Caco-2 (cell line): ENCODE results near the gene DLG1. TPM values are rescaled to one million over a fixed set of nuclear protein-coding genes. Genes with fewer than 3 reads are reported as not detected.

Experiments
- BruUV-seq: library from RNA; stranded (reverse); fragments of 400-500 nt; replicated peaks from 2 replicates; lab custom pipeline; 2021; lab: Mats Ljungman, UMichigan
- CTCF ChIA-PET: fragments of 300-600 bp; sonication (Branson Sonifier 250); formaldehyde crosslinking; loops from one replicate; lab custom pipeline; 2022; ENCODE audit warnings: antibody characterized with exemption; lab: Charles Lee
- POLR2A ChIA-PET: fragments of 300-600 bp; sonication (Branson Sonifier 250); formaldehyde crosslinking; loops from one replicate; lab custom pipeline; 2022; ENCODE audit warnings: antibody characterized with exemption; lab: Charles Lee
- DNase-seq, 2 experiments: peaks; one replicate each; pipeline versions ENCODE4 v3.0.0 to v3.0.0-alpha.2; 2020 to 2022
- H3K27me3 ChIP-seq: replicated peaks from 2 replicates; pipeline ENCODE4 v1.6.0; 2011; ENCODE audit warnings: low read length; ENCODE audit not compliant: control insufficient read depth, insufficient read depth
- H3K36me3 ChIP-seq: 2 replicates; pipeline ENCODE4 v1.5.1; 2011; ENCODE audit warnings: low read length; ENCODE audit not compliant: control insufficient read depth, insufficient read depth
- H3K4me1 ChIP-seq: fragments of 250-450 bp; sonication (Bioruptor Pico); 2 replicates; pipeline ENCODE4 v1.5.1; 2020; ENCODE audit warnings: mild to moderate bottlenecking
- H3K4me3 ChIP-seq: 2 replicates; pipeline ENCODE4 v1.5.1; 2011; ENCODE audit warnings: low read depth, mild to moderate bottlenecking, control low read depth, low read length
- H3K9me3 ChIP-seq: fragments of 250-450 bp; sonication (Bioruptor Pico); 2 replicates; pipeline ENCODE4 v1.5.1; 2020; ENCODE audit warnings: mild to moderate bottlenecking, moderate library complexity
- H3K27ac Mint-ChIP-seq: one replicate; pipeline ENCODE4 v1.8.0; 2022; ENCODE audit warnings: mixed read lengths; ENCODE audit not compliant: unreplicated experiment
- H3K27me3 Mint-ChIP-seq: one replicate; pipeline ENCODE4 v1.8.0; 2022; ENCODE audit warnings: mixed read lengths; ENCODE audit not compliant: insufficient read depth, unreplicated experiment
- H3K36me3 Mint-ChIP-seq: one replicate; pipeline ENCODE4 v1.8.0; 2022; ENCODE audit warnings: mild to moderate bottlenecking, mixed read lengths; ENCODE audit not compliant: insufficient read depth, unreplicated experiment
- H3K4me1 Mint-ChIP-seq: one replicate; pipeline ENCODE4 v1.8.0; 2022; ENCODE audit warnings: low read depth, mixed read lengths; ENCODE audit not compliant: unreplicated experiment
- H3K4me3 Mint-ChIP-seq: one replicate; pipeline ENCODE4 v1.8.0; 2022; ENCODE audit warnings: mild to moderate bottlenecking, moderate library complexity, mixed read lengths; ENCODE audit not compliant: unreplicated experiment
- H3K9me3 Mint-ChIP-seq: one replicate; pipeline ENCODE4 v1.8.0; 2022; ENCODE audit warnings: mixed read lengths; ENCODE audit not compliant: unreplicated experiment
- CTCF ChIP-seq, 2 experiments: fragments of 200-600 bp in 1 of 2; IDR thresholded peaks; 1 replicate in 1 of 2; 2 replicates in 1 of 2; pipeline versions ENCODE4 v1.5.1 to v1.8.0; 2011 to 2022; ENCODE audit warnings: antibody characterized with exemption in 1 of 2, control low read depth in 1 of 2, inconsistent platforms in 1 of 2, low read depth in 1 of 2, low read length in 1 of 2, mild to moderate bottlenecking in 1 of 2, moderate library complexity in 1 of 2; ENCODE audit not compliant: insufficient read depth in 1 of 2, severe bottlenecking in 1 of 2, unreplicated experiment in 1 of 2
- intact Hi-C: fragments of 100-400 bp; cut with micrococcal nuclease; formaldehyde crosslinking; loops from one replicate; pipeline ENCODE4 v1.10.0; 2022; ENCODE audit not compliant: unreplicated experiment
- total RNA-seq: library from RNA; stranded (reverse); gene quantifications from 2 replicates; pipeline ENCODE4 v1.2.3, GENCODE V29; 2022

Gene DLG1
- total RNA-seq, 1 experiment from 2014 or later, result 167 TPM

- Histone ChIP-seq H3K27me3 (no peaks in the 10 kb centered on the region), H3K4me3 (no peak overlapping the region), H3K9me3 (no peaks in the 10 kb centered on the region), H3K4me1 (peaks cover 38% of the 10 kb centered on the region), H3K36me3 (no peaks in the 10 kb centered on the region)
- no peak for TF ChIP-seq CTCF (IDR thresholded peaks at IDR 0.05; ENCODE audit: insufficient read depth in 1 of 2, low read depth in 1 of 2, low read length in 1 of 2, severe bottlenecking in 1 of 2, unreplicated experiment in 1 of 2)
- Mint-ChIP-seq H3K27me3 (no peaks in the 10 kb centered on the region), H3K4me3 (no peak overlapping the region), H3K27ac (no peak overlapping the region), H3K36me3 (no peaks in the 10 kb centered on the region), H3K9me3 (no peaks in the 10 kb centered on the region), H3K4me1 (peaks cover 37% of the 10 kb centered on the region)
- BruUV-seq, result no TSS peak
- intact Hi-C loops, result no loop called here
- ChIA-PET CTCF (no interaction called here), POLR2A (no interaction called here)
- no peak for DNase-seq
Observed at GRCh38 chr3:197337656-197338055, 39.2 kb upstream of the DLG1 start.

- POLR2A ChIA-PET, result no interaction called here
- Mint-ChIP-seq H3K9me3 (no peaks in the 10 kb centered on the region), H3K4me3 (no peak overlapping the region), H3K4me1 (peaks cover 41% of the 10 kb centered on the region), H3K27ac (no peak overlapping the region), H3K27me3 (no peaks in the 10 kb centered on the region), H3K36me3 (no peaks in the 10 kb centered on the region)
- CTCF ChIA-PET, result interaction anchor here (0.5 kb wide), 1 partner anchor 105 kb away, joined by 4 read pairs; no protein-coding TSS in a partner anchor
- no peak for DNase-seq
- intact Hi-C loops, result no loop called here
- H3K4me3 ChIP-seq, result no peak overlapping the region
- TF ChIP-seq CTCF (IDR thresholded peaks at IDR 0.05; ENCODE audit: insufficient read depth in 1 of 2, low read depth in 1 of 2, low read length in 1 of 2, severe bottlenecking in 1 of 2, unreplicated experiment in 1 of 2), result no peak
- no TSS peak for BruUV-seq
- no peaks in the 10 kb centered on the region for H3K9me3 ChIP-seq
- no peaks in the 10 kb centered on the region for H3K27me3 ChIP-seq
- H3K4me1 ChIP-seq, result peaks cover 38% of the 10 kb centered on the region
- H3K36me3 ChIP-seq, result no peaks in the 10 kb centered on the region
Observed at GRCh38 chr3:197337214-197337613, 38.8 kb upstream of the DLG1 start.

- BruUV-seq, result no TSS peak
Observed at GRCh38 chr3:197336348-197336747, 37.9 kb upstream of the DLG1 start.

More at GRCh38 chr3:197336348-197336747, 37.9 kb upstream of the DLG1 start:
- ChIA-PET POLR2A (no interaction called here), CTCF (no interaction called here)
- no peak overlapping the region for H3K4me3 Mint-ChIP-seq
- no peak for TF ChIP-seq CTCF (IDR thresholded peaks at IDR 0.05; ENCODE audit: insufficient read depth in 1 of 2, low read depth in 1 of 2, low read length in 1 of 2, severe bottlenecking in 1 of 2, unreplicated experiment in 1 of 2)
- H3K9me3 Mint-ChIP-seq, result no peaks in the 10 kb centered on the region
- peaks cover 43% of the 10 kb centered on the region for H3K4me1 Mint-ChIP-seq
- H3K27ac Mint-ChIP-seq, result no peak overlapping the region
- intact Hi-C loops, result no loop called here
- Histone ChIP-seq H3K4me3 (no peak overlapping the region), H3K4me1 (peaks cover 38% of the 10 kb centered on the region), H3K27me3 (no peaks in the 10 kb centered on the region), H3K36me3 (no peaks in the 10 kb centered on the region), H3K9me3 (no peaks in the 10 kb centered on the region)
- no peak for DNase-seq
- no peaks in the 10 kb centered on the region for H3K27me3 Mint-ChIP-seq
- no peaks in the 10 kb centered on the region for H3K36me3 Mint-ChIP-seq
